Mucosa of stomach (tissue), 1 donor: ENCODE measurements around the gene MOCS1.

ENCODE experiments used
- H3K27me3 ChIP-seq: one replicate; pipeline ENCODE4 v1.7.0; 2013; ENCODE audit warnings: mild to moderate bottlenecking, low read length; ENCODE audit not compliant: control insufficient read depth, insufficient read depth
- H3K36me3 ChIP-seq: one replicate; pipeline ENCODE4 v1.7.0; 2013; ENCODE audit warnings: low read length; ENCODE audit not compliant: control insufficient read depth, insufficient read depth
- H3K4me1 ChIP-seq: one replicate; pipeline ENCODE4 v1.7.0; 2013; ENCODE audit warnings: mild to moderate bottlenecking, low read length; ENCODE audit not compliant: control insufficient read depth, insufficient read depth
- H3K4me3 ChIP-seq: one replicate; pipeline ENCODE4 v1.7.0; 2013; ENCODE audit warnings: low read length
- H3K9ac ChIP-seq: one replicate; pipeline ENCODE4 v1.7.0; 2013; ENCODE audit warnings: mild to moderate bottlenecking, low read length, moderate library complexity
- H3K9me3 ChIP-seq: one replicate; pipeline ENCODE4 v1.7.0; 2013; ENCODE audit warnings: mild to moderate bottlenecking, low read length, moderate library complexity; ENCODE audit not compliant: control insufficient read depth
- donor health status: Pancreatic carcinoma.

MOCS1 gene

DNA sequence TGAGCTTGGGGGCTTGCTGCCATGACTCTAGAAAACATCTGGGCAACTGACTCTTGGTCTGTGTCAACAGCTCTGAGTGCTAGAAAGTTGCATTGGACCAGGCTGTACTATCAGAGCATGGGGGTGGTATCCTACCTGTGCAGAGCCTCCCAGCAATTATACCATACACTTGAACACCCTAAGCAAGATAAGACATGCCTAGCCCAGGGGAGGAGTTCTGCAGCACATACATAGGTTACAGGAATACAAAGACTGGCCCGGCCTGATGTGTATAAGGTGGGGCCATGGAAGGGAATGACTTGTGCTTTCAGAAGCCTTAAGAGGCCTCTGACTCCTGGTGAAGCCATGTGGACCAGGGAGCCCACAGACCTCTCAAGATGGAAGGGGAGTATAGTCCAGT lies 11.4 kb upstream of the MOCS1 start:
- Histone ChIP-seq H3K4me1 (no peaks in the 10 kb centered on the region), H3K4me3 (no peak overlapping the region), H3K27me3 (no peaks in the 10 kb centered on the region), H3K9me3 (no peaks in the 10 kb centered on the region), H3K36me3 (no peaks in the 10 kb centered on the region), H3K9ac (no peak overlapping the region)

DNA sequence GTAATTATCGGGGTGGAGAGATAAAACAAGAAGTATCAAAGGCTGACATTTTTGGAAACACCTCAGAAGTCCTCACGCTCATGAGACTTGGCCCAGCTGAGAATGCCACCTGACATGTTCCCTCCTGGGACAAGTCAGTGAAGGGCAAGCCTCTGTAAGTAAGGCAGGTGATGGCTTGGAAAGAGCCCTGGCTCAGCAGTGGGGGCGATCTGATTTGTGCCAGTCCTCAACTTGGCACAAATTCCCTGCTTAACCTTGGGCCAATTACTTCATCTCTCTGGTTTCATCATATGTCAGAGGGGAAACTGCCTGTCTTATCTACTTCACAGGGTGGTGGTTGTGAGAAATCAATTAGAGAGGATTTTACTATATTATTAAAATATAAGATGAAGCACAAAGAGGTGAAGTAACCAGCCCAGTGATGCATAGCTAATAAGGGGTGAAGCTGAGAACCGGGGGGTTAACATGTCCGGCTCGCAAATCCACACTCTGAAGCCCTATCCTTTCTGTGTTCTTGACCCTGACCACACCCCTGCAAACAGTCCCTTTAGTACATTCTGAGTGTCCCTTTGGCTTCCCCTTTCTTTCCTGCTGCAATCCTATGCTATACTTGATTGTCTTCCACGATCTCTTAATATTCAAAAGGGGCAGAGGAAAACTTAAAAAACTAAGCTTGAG lies 8.8 kb upstream of the MOCS1 start:
- Histone ChIP-seq H3K4me1 (no peaks in the 10 kb centered on the region), H3K36me3 (no peaks in the 10 kb centered on the region), H3K27me3 (no peaks in the 10 kb centered on the region), H3K9ac (no peak overlapping the region), H3K9me3 (no peaks in the 10 kb centered on the region), H3K4me3 (no peak overlapping the region)

DNA sequence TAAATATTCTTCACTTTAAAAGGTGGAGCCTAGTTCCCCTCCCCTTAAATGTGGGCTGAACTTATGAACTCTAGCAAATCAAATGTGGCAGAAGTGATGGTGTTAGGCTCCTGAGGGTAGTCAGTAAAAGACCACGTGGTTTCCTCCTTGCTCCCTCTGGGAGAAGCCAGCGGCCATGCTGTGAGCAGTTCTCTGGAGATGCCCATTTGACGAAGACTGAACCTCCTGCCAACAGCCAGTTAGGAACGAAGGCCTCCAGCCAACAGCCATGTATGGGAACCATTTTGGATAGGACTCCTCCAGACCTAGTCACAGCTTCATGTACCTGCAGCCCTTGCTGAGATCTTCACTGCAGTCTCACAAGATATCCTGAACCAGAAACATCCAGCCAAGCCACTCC lies 7.6 kb upstream of the MOCS1 start:
- no peak overlapping the region for H3K4me3 ChIP-seq
- no peaks in the 10 kb centered on the region for H3K4me1 ChIP-seq
- H3K27me3 ChIP-seq: no peaks in the 10 kb centered on the region
- H3K9ac ChIP-seq: no peak overlapping the region
- H3K36me3 ChIP-seq: no peaks in the 10 kb centered on the region
- no peaks in the 10 kb centered on the region for H3K9me3 ChIP-seq

DNA sequence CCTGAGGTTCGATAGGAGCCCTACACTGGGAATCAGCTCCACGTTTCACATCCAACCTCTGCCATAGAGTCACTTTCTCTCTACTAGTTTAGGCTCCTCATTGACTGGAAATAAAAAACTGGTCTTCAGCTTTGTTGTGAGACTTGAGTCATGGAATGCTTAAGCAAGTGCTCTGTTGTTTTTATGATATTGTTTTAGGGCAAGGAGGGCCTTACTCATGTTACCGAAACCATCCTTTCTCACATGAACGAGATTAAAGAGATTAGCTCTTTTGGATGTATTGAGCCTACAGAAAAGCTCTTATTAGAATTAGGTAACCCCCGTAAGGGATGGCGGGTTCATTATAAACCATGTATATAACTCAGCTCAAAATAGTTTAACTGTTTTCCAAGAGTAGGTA lies 6.9 kb upstream of the MOCS1 start:
- Histone ChIP-seq H3K36me3 (no peaks in the 10 kb centered on the region), H3K27me3 (no peaks in the 10 kb centered on the region), H3K9ac (no peak overlapping the region), H3K4me3 (no peak overlapping the region), H3K4me1 (no peaks in the 10 kb centered on the region), H3K9me3 (no peaks in the 10 kb centered on the region)

DNA sequence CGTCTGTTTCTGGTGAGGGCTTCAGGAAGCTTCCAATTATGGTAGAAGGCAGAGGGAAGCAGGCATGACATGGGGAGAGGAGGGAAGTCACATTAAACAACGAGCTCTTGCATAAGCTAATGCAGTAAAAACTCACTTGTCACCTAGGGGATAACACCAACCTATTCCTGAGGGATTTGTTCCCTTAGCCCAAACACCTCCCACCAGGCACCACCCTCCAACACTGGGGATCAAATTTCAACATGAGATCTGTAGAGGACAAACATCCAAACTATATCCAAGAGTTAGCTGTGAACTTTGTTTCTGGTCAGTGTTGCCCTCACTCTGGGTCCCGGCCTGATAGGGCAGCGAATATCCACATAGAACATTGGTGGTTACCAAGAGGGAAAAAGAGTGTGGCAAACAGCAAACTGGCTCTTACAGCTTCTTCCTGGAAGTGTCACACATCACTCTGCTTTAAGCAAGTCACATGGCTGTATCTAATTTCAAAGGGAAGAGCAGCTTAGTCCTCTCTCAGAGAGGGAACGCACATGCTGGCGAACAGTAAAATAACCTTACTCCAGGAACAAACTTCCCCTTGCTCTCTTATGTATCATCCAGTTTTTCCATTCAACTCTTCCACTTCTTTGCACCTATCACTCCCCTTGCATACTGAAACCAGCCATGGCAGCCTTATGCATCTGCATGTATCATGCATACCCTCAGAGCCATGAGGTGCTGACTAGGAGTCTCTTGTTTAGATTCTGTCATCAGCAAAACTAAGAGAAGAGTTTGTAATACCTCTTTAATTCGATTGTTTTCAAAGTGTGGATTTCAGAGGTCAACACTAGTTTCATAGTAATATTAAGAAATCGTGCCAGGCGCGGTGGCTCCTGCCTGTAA lies 4.8 kb upstream of the MOCS1 start:
- Histone ChIP-seq H3K36me3 (no peaks in the 10 kb centered on the region), H3K9ac (no peak overlapping the region), H3K9me3 (no peaks in the 10 kb centered on the region), H3K27me3 (no peaks in the 10 kb centered on the region), H3K4me3 (no peak overlapping the region), H3K4me1 (no peaks in the 10 kb centered on the region)

DNA sequence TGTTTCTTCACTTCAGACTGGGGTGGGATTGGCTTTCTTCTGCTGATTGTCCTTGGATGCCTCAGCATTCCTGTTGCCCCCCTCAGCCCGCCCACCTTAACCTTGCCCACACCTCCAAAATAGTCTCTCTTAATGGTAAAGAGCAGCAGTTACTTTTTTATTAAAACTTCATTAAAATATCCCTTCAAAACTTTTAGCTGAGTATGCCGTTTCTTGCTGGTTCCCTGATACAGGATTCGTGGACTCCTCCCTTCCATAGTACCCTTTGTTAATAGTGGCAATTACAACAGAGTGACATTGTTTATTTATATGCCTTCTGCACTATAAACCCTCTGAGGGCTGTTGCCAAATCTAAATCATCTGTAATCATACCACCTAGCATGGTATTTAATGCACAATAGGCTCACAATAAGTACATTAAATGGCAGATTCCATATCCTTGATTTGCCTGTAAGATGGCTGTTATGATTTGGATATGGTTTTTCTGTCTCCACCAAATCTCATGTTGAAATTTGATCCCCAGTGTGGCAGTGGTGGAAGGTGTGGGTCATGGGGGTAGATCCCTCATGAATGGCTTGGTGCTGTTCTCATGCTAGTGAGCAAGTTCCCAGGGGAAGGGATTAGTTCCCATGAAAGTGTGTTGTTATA lies 3.5 kb upstream of the MOCS1 start:
- H3K4me3 ChIP-seq: no peak overlapping the region
- no peaks in the 10 kb centered on the region for H3K9me3 ChIP-seq
- no peaks in the 10 kb centered on the region for H3K36me3 ChIP-seq
- no peaks in the 10 kb centered on the region for H3K4me1 ChIP-seq
- no peaks in the 10 kb centered on the region for H3K27me3 ChIP-seq
- no peak overlapping the region for H3K9ac ChIP-seq

DNA sequence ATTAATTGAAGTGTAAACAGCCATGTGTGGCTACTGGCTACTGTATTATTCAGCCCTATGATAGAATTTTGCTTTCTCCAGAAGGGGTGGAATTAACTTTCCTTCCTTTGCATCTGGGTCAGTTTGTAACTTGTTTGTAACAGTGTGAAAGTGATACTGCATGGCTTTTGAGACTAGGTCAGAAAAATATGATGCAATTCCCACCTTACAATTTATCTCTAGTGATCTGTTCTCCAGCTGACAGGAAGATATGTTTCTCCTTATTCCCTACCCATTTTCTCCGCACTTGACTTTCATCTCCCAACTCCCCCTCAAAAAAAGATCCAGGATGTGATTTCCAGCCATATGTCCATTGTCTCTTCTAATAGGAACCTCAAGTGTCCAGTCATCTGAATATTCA lies 2.6 kb upstream of the MOCS1 start:
- no peaks in the 10 kb centered on the region for H3K27me3 ChIP-seq
- H3K4me3 ChIP-seq: no peak overlapping the region
- no peak overlapping the region for H3K9ac ChIP-seq
- H3K9me3 ChIP-seq: no peaks in the 10 kb centered on the region
- H3K36me3 ChIP-seq: no peaks in the 10 kb centered on the region
- no peaks in the 10 kb centered on the region for H3K4me1 ChIP-seq

DNA sequence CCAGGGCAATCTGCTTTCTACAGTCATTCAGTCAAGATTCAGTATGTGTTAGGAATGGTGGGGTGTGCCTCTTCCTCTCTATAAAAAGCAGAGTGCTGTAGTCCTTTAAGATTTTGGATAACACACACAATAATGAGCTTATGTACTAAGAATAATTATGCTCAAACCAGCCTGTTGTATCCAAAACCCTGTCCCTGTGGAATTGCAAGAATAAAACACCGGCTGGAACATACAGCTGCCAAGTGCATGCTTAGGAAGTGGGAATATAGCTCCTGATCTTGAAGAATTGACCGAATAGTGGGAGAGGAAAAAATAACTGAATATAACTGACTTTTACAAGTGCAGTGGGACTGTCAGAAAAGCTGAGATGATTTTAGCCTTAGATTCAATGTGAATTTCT lies 979 bp upstream of the MOCS1 start:
- Histone ChIP-seq H3K9ac (no peak overlapping the region), H3K4me1 (peaks cover 7% of the 10 kb centered on the region), H3K27me3 (no peaks in the 10 kb centered on the region), H3K36me3 (no peaks in the 10 kb centered on the region), H3K4me3 (no peak overlapping the region), H3K9me3 (no peaks in the 10 kb centered on the region)

DNA sequence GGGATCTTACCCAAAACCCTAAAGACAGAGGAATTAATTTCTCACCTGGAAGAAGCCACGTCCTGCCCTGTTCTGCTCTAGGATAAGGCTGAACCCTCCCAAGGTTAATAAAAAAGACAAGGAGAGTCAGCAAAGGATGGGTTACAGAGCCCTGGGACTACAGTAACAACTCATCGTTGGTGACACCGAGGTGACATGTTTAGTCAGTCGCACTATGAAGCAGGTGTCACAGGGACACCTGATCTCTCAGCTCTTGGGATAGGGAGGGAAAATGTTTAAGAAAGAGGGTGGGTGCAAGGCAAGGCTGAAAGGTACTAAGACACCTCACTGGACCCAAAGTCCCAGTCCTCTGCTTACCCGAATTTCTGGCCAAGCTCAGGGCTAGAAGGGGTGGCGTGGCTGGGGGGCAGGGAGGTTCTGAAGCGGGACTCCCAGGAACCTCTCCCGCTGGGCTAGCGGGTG lies 562 bp downstream of the MOCS1 start:
- Histone ChIP-seq H3K36me3 (no peaks in the 10 kb centered on the region), H3K4me3 (peak overlapping the region; percentile 14), H3K4me1 (peaks cover 10% of the 10 kb centered on the region), H3K9me3 (no peaks in the 10 kb centered on the region), H3K27me3 (no peaks in the 10 kb centered on the region), H3K9ac (peak overlapping the region; percentile 45)

DNA sequence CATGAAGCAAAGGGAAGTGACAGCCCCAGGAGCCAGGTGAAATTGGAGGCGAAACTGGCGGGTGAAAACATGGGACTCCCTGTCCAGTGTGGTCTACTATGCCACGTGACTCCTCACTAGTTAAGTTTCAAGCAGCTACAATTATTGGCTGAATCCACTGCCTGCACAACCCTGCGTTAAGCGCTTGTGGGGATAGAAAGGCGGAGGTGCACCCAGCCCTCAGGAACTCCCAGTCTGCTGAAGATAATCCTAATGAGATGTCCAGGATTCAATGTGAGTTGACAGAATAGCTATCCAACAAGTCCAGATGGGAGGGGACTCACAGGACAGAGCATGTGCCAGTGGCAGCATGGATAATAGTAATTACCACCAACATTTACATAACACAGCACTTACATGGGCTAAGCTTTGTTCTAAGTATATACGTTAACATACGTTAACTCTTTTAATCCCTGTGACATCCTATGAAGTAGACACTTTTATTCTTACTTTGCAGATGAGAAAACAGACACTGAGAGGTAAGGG lies 1.8 kb downstream of the MOCS1 start:
- Histone ChIP-seq H3K9me3 (no peaks in the 10 kb centered on the region), H3K27me3 (no peaks in the 10 kb centered on the region), H3K4me3 (no peak overlapping the region), H3K4me1 (peaks cover 10% of the 10 kb centered on the region), H3K9ac (no peak overlapping the region), H3K36me3 (no peaks in the 10 kb centered on the region)

DNA sequence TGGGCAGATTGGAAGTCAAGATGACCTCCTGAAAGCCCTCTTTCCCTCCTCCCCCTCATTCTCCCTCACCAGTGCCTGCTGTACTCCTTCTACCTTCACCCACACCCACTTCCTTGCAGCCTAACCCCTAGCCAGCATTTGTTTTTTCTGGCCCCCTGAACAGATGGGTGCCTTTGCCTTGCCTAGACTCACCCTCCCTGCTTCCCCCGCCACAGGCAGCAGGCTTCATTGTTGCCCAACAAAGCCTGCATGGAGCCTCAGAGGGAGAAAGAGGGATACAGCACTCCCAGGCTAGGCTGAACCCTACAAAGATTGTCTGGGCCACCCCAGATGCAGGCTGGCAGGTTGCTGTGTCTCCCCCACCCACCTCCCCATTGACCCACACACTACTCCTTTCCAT lies 2.7 kb downstream of the MOCS1 start:
- no peaks in the 10 kb centered on the region for H3K9me3 ChIP-seq
- no peak overlapping the region for H3K9ac ChIP-seq
- H3K27me3 ChIP-seq: no peaks in the 10 kb centered on the region
- H3K4me3 ChIP-seq: no peak overlapping the region
- no peaks in the 10 kb centered on the region for H3K36me3 ChIP-seq
- H3K4me1 ChIP-seq: peaks cover 10% of the 10 kb centered on the region

DNA sequence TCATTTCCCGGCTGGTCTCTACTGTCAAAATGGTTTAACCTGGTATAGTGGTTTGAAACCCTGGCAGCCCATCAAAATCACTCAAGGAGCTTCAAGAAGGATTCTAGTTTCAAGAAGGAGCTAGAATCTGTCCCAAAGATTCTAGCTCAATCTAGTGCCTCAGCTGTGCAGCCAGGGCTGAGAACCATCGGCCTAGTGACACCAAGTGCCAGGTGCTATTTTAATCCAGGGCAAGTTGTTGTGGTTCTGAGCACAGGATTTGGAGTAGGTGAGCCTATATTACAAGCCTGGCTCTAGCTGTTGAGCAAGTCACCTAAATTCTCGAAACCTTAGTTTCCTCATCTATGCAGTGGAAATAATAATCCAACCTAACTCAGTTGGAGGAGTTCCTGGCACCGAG lies 3.7 kb downstream of the MOCS1 start:
- Histone ChIP-seq H3K9me3 (no peaks in the 10 kb centered on the region), H3K9ac (no peak overlapping the region), H3K36me3 (no peaks in the 10 kb centered on the region), H3K4me1 (peaks cover 10% of the 10 kb centered on the region), H3K4me3 (no peak overlapping the region), H3K27me3 (no peaks in the 10 kb centered on the region)
